NCI-H1092 treated with DMSO at 0.1 percent for 48 hours (cell line): ENCODE measurements around the gene MED28.

Experiments used
- DNase-seq: peaks from one replicate; lab custom pipeline; 2025; lab: John Stamatoyannopoulos, UW

Gene MED28

GRCh38 chr4:17667253-17667652 lies 52.8 kb downstream of the MED28 start:
- no peak for DNase-seq

GRCh38 chr4:17667653-17668201 lies 53.3 kb downstream of the MED28 start:
- peak; percentile 13 for DNase-seq

GRCh38 chr4:17670423-17670822 lies 56.0 kb downstream of the MED28 start:
- no peak for DNase-seq

GRCh38 chr4:17680559-17681280 lies 66.3 kb downstream of the MED28 start:
- DNase-seq, result no peak

GRCh38 chr4:17681281-17682221 lies 67.1 kb downstream of the MED28 start:
- DNase-seq, result no peak

GRCh38 chr4:17682222-17682566 lies 67.8 kb downstream of the MED28 start:
- no peak for DNase-seq
